Measurements from ENCODE around the gene GLCCI1. TPM values are rescaled to one million over a fixed set of nuclear protein-coding genes. Genes with fewer than 3 reads are reported as not detected.

Gene GLCCI1
- total and polyA plus RNA-seq, 4 experiments from 2014 or later = 10.4 to 49.7 (median 34.3) TPM

DNA sequence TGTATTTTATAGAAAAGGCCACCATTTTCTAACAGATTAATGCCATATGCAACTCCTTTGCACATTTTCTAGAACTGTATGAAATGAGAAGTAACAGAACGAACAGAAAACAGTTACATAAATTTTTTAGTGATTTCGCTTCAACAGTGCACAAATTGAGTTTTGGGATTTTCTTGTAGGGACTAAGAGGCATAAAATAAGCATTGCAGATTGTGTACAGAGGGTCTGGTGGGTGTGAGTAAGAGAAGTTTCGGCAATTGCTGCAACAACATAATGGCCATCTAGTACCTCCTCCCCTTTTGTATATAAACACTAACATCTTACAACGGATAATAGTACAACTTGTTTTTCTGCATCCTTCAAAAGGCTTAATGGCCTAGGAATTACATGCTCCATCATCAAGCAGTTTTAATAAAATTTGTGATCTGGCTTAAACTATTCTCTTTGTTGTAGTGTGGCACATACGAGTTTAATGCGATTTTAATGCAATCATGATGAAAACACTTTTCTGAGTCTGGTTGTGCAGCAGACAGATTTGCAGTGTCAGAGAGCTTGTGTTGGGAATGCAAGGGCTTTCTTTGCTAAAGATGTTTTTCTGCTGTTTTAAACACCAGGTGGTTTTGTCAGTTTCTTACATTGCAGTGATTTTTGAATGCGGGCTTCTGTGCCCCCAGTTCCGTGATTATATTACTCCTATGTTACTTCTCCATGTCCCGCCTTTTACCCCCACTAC is 2.9 kb downstream of the GLCCI1 start:
- H3K9me3 ChIP-seq (ENCODE audit: control insufficient read depth in 1 of 2, low read length in 2 of 2) = no peaks in the 10 kb centered on the region
- intact Hi-C loops (cut with micrococcal nuclease) = loop anchor here (2.0 to 5.0 kb wide), 3 partner anchors 17 to 66 kb away; no protein-coding TSS in a partner anchor
- no peak for DNase-seq
- no peaks in the 10 kb centered on the region for H3K36me3 ChIP-seq (ENCODE audit: insufficient read depth, low read length)
- ChIA-PET POLR2A (ENCODE audit: partially characterized antibody) (interaction anchor here (0.6 to 6.3 kb wide), 14 partner anchors 6 to 290 kb away, joined by 3 to 102 read pairs (median 18); no protein-coding TSS in a partner anchor), CTCF (ENCODE audit: partially characterized antibody) (interaction anchor here (0.8 to 2.6 kb wide), 8 partner anchors 18 to 244 kb away, joined by 3 to 9 read pairs (median 6); no protein-coding TSS in a partner anchor)
- peak overlapping the region; percentile 79 for H3K27ac ChIP-seq (ENCODE audit: low read depth, low read length)
- H3K4me1 ChIP-seq (ENCODE audit: insufficient read depth, low read length) = peaks cover 68% of the 10 kb centered on the region
- no peak overlapping the region for H3K27ac Mint-ChIP-seq
- no peaks in the 10 kb centered on the region for H3K27me3 ChIP-seq (ENCODE audit: insufficient read depth, low read length)
- peak overlapping the region; percentile 79 to 96 for H3K4me3 ChIP-seq (ENCODE audit: low read length in 2 of 2)
- no peak overlapping the region for H3K4me3 Mint-ChIP-seq
- peaks cover 0 to 2% of the 10 kb centered on the region in 2 donors for H3K36me3 Mint-ChIP-seq
- peaks cover 27 to 45% (median 32%) of the 10 kb centered on the region in 4 donors for H3K4me1 Mint-ChIP-seq
- H3K9me3 Mint-ChIP-seq = no peaks in the 10 kb centered on the region
- H3K27me3 Mint-ChIP-seq = no peaks in the 10 kb centered on the region

DNA sequence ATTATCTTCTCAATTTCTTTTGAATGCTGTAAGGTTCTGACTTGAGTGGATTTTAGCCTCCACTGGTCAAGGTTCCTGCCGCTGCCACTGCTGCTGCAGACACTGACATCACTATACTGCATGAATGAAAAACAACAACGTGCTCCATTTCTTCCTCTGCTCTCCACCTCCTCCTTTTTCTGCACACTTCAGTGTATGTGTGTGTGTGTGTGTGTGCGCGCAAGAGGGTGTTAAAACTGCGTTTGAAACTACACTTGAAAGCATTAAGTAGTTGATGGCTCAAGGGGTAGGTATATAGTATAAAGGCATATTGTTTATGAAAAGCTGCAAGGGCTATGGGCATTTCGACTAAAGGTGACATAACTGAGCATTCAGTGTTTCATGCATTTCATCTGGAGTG is 3.5 kb downstream of the GLCCI1 start:
- intact Hi-C loops (cut with micrococcal nuclease) = loop anchor here (5.0 kb wide), 2 partner anchors 45 to 65 kb away; no protein-coding TSS in a partner anchor
- Histone ChIP-seq H3K27me3 (ENCODE audit: insufficient read depth, low read length) (no peaks in the 10 kb centered on the region), H3K4me3 (ENCODE audit: low read length in 2 of 2) (peak overlapping the region in 1 of 2 donors; percentile 79), H3K9me3 (ENCODE audit: control insufficient read depth in 1 of 2, low read length in 2 of 2) (no peaks in the 10 kb centered on the region), H3K36me3 (ENCODE audit: insufficient read depth, low read length) (no peaks in the 10 kb centered on the region), H3K4me1 (ENCODE audit: insufficient read depth, low read length) (peaks cover 75% of the 10 kb centered on the region), H3K27ac (ENCODE audit: low read depth, low read length) (peak overlapping the region; percentile 79)
- Mint-ChIP-seq H3K4me1 (peaks cover 28 to 49% (median 35%) of the 10 kb centered on the region in 4 donors), H3K4me3 (no peak overlapping the region), H3K9me3 (no peaks in the 10 kb centered on the region), H3K27ac (no peak overlapping the region), H3K36me3 (peaks cover 0 to 2% of the 10 kb centered on the region in 2 donors), H3K27me3 (no peaks in the 10 kb centered on the region)
- CTCF ChIA-PET (ENCODE audit: partially characterized antibody) = interaction anchor here (0.5 to 2.0 kb wide), 4 partner anchors 9 to 295 kb away, joined by 3 to 8 read pairs (median 4); no protein-coding TSS in a partner anchor
- DNase-seq = peak in 3 of 5 donors; percentile 15 to 57 (median 16)
- POLR2A ChIA-PET (ENCODE audit: partially characterized antibody) = interaction anchor here (0.6 to 6.3 kb wide), 10 partner anchors 10 to 332 kb away, joined by 3 to 102 read pairs (median 6); partner anchors contain the start of gene UMAD1

DNA sequence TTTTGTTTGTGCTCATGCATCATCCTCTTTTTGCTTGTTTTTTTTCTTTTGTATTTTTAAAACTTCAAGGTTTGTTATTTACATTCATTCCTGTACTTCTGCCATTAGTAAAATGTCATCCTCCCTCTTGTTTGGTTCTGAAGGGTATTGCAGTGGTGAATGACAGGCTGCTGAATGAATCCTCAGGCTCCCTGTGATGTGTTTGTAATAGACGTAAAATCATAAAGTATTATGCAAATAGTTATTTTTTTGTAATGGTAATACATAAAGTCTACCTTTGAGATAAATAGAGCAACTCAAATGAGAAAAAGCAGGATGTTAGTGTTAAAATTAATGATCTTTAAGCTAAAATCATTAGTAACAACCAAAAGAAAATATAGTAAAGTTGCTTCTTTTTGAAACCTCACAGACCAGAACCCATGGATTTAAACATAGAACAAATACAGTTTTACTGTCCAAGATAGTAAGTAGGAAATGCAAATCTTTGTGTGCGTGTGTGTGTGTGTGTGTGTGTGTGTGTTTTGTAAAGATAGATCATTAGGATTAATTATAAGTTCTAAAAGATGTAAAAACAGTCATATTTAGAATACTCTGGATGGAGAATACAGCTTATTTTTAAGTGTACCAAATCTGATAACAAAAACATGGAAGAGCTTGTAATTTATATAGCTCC is 4.5 kb downstream of the GLCCI1 start:
- DNase-seq = no peak
- no peak overlapping the region for H3K4me3 ChIP-seq (ENCODE audit: low read length in 2 of 2)
- H3K9me3 Mint-ChIP-seq = no peaks in the 10 kb centered on the region
- intact Hi-C loops (cut with micrococcal nuclease) = loop anchor here (5.0 kb wide), 2 partner anchors 44 to 64 kb away; no protein-coding TSS in a partner anchor
- H3K27ac ChIP-seq (ENCODE audit: low read depth, low read length) = no peak overlapping the region
- H3K36me3 Mint-ChIP-seq = peaks cover 0 to 2% of the 10 kb centered on the region in 2 donors
- H3K4me3 Mint-ChIP-seq = peak overlapping the region; percentile 54 to 84 (median 70)
- no peaks in the 10 kb centered on the region for H3K36me3 ChIP-seq (ENCODE audit: insufficient read depth, low read length)
- POLR2A ChIA-PET (ENCODE audit: partially characterized antibody) = interaction anchor here (1.1 to 6.3 kb wide), 9 partner anchors 9 to 333 kb away, joined by 3 to 102 read pairs (median 4); partner anchors contain the start of gene UMAD1
- H3K27ac Mint-ChIP-seq = peak overlapping the region; percentile 2 to 84 (median 51)
- H3K27me3 Mint-ChIP-seq = no peaks in the 10 kb centered on the region
- H3K27me3 ChIP-seq (ENCODE audit: insufficient read depth, low read length) = no peaks in the 10 kb centered on the region
- H3K9me3 ChIP-seq (ENCODE audit: control insufficient read depth in 1 of 2, low read length in 2 of 2) = no peaks in the 10 kb centered on the region
- CTCF ChIA-PET (ENCODE audit: partially characterized antibody) = interaction anchor here (0.5 to 1.2 kb wide), 5 partner anchors 10 to 296 kb away, joined by 3 to 6 read pairs (median 4); no protein-coding TSS in a partner anchor
- H3K4me1 Mint-ChIP-seq = peaks cover 31 to 50% (median 38%) of the 10 kb centered on the region in 4 donors
- peaks cover 75% of the 10 kb centered on the region for H3K4me1 ChIP-seq (ENCODE audit: insufficient read depth, low read length)

DNA sequence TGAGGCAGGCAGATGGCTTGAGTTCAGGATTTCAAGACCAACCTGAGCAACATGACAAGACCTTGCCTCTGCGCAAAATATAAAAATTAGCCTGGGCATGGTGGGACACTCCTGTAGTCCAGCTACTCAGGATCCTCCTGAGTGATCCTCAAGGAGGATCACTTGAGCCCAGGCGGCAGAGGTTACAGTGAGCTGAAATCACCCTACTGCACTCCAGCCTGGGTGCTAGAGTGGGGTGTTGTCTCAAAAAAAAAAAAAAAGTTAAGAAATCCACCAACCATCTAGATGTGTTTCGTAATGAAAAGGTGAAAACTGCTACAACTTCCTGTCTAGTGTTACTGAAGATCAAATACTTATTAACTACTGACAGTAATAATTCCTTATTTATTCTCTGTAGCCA is 8.1 kb downstream of the GLCCI1 start:
- Mint-ChIP-seq H3K27me3 (no peaks in the 10 kb centered on the region), H3K9me3 (no peaks in the 10 kb centered on the region), H3K4me1 (peaks cover 48 to 75% (median 55%) of the 10 kb centered on the region in 4 donors), H3K27ac (peak overlapping the region in 1 of 7 donors; percentile 22), H3K36me3 (peaks cover 0 to 12% of the 10 kb centered on the region in 2 donors), H3K4me3 (peak overlapping the region in 5 of 8 donors; percentile 26 to 52 (median 36))
- Histone ChIP-seq H3K27ac (ENCODE audit: low read depth, low read length) (peak overlapping the region; percentile 26), H3K9me3 (ENCODE audit: control insufficient read depth in 1 of 2, low read length in 2 of 2) (no peaks in the 10 kb centered on the region), H3K27me3 (ENCODE audit: insufficient read depth, low read length) (no peaks in the 10 kb centered on the region), H3K4me1 (ENCODE audit: insufficient read depth, low read length) (peaks cover 85% of the 10 kb centered on the region), H3K36me3 (ENCODE audit: insufficient read depth, low read length) (no peaks in the 10 kb centered on the region), H3K4me3 (ENCODE audit: low read length in 2 of 2) (no peak overlapping the region)
- intact Hi-C loops (cut with micrococcal nuclease) = no loop called here
- peak in 1 of 5 donors; percentile 11 for DNase-seq
- CTCF ChIA-PET (ENCODE audit: partially characterized antibody) = interaction anchor here (1.9 to 3.5 kb wide), 4 partner anchors 14 to 213 kb away, joined by 4 to 15 read pairs (median 6); no protein-coding TSS in a partner anchor
- POLR2A ChIA-PET (ENCODE audit: partially characterized antibody) = interaction anchor here (0.7 to 4.8 kb wide), 11 partner anchors 8 to 212 kb away, joined by 3 to 39 read pairs (median 3); partner anchors contain the start of gene GLCCI1

DNA sequence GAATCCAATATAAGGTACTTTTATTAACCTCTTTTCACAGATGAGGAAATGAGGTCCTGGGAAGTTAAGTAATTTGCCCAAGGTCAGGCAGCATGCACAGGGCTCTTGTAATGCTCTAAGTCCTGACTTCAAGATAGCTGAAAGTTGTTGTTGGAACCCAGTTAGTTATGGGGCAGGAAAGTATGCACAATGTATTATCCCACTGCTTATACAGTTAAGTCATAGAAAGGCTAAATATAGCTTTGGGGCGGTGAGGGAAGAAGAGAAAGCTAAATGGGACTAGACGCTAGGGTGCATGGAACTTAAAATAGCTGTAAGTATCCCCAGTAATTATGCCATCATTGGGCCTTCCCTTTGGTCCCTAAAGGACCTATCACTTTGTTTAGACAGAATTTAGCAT is 9.2 kb downstream of the GLCCI1 start:
- peaks cover 84% of the 10 kb centered on the region for H3K4me1 ChIP-seq (ENCODE audit: insufficient read depth, low read length)
- H3K4me3 Mint-ChIP-seq = peak overlapping the region in 2 of 8 donors; percentile 31 to 44
- H3K9me3 Mint-ChIP-seq = no peaks in the 10 kb centered on the region
- H3K27ac Mint-ChIP-seq = peak overlapping the region in 2 of 7 donors; percentile 2 to 68
- CTCF ChIA-PET (ENCODE audit: partially characterized antibody) = interaction anchor here (0.9 to 3.5 kb wide), 6 partner anchors 12 to 297 kb away, joined by 3 to 15 read pairs (median 5); no protein-coding TSS in a partner anchor
- no peak overlapping the region for H3K4me3 ChIP-seq (ENCODE audit: low read length in 2 of 2)
- no peaks in the 10 kb centered on the region for H3K27me3 Mint-ChIP-seq
- DNase-seq = no peak
- no peaks in the 10 kb centered on the region for H3K27me3 ChIP-seq (ENCODE audit: insufficient read depth, low read length)
- POLR2A ChIA-PET (ENCODE audit: partially characterized antibody) = interaction anchor here (1.1 to 4.8 kb wide), 3 partner anchors 9 to 148 kb away, joined by 3 to 39 read pairs (median 3); partner anchors contain the start of gene GLCCI1
- H3K9me3 ChIP-seq (ENCODE audit: control insufficient read depth in 1 of 2, low read length in 2 of 2) = no peaks in the 10 kb centered on the region
- intact Hi-C loops (cut with micrococcal nuclease) = no loop called here
- H3K27ac ChIP-seq (ENCODE audit: low read depth, low read length) = no peak overlapping the region
- H3K36me3 ChIP-seq (ENCODE audit: insufficient read depth, low read length) = no peaks in the 10 kb centered on the region
- H3K36me3 Mint-ChIP-seq = peaks cover 0 to 15% of the 10 kb centered on the region in 2 donors
- H3K4me1 Mint-ChIP-seq = peaks cover 54 to 84% (median 61%) of the 10 kb centered on the region in 4 donors

DNA sequence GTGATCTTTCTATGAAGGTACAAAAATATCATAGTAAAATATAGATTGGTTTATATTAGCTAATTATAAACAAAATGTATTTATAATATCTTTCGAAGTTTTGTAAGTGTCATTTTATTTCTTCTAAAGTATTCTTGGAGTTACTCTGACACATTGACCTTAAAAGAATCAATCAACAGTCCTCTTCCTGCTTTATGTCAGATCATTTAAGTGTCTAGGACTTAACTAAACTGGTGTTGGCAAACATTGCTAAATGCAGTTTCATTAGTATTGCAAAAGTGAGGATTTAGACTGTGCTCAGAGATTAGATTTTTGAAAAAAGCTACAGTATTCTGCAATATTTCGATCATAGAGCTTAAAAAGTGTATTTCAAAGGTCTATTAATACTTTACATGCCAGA is 10.3 kb downstream of the GLCCI1 start:
- POLR2A ChIA-PET (ENCODE audit: partially characterized antibody) = interaction anchor here (1.0 to 4.8 kb wide), 3 partner anchors 10 to 338 kb away, joined by 4 to 39 read pairs (median 6); partner anchors contain the start of genes GLCCI1 and UMAD1

More for the DNA sequence above, 10.3 kb downstream of the GLCCI1 start:
- DNase-seq = no peak
- H3K36me3 ChIP-seq (ENCODE audit: insufficient read depth, low read length) = no peaks in the 10 kb centered on the region
- Mint-ChIP-seq H3K27ac (no peak overlapping the region), H3K4me3 (peak overlapping the region in 1 of 8 donors; percentile 9), H3K9me3 (no peaks in the 10 kb centered on the region), H3K4me1 (peaks cover 52 to 82% (median 60%) of the 10 kb centered on the region in 4 donors), H3K27me3 (no peaks in the 10 kb centered on the region), H3K36me3 (peaks cover 0 to 15% of the 10 kb centered on the region in 2 donors)
- peaks cover 83% of the 10 kb centered on the region for H3K4me1 ChIP-seq (ENCODE audit: insufficient read depth, low read length)
- no peak overlapping the region for H3K4me3 ChIP-seq (ENCODE audit: low read length in 2 of 2)
- CTCF ChIA-PET (ENCODE audit: partially characterized antibody) = interaction anchor here (1.5 kb wide), 1 partner anchor 9 kb away, joined by 6 read pairs; no protein-coding TSS in a partner anchor
- no peaks in the 10 kb centered on the region for H3K27me3 ChIP-seq (ENCODE audit: insufficient read depth, low read length)
- intact Hi-C loops (cut with micrococcal nuclease) = loop anchor here (1.0 kb wide), 1 partner anchor 9 kb away; no protein-coding TSS in a partner anchor
- no peaks in the 10 kb centered on the region for H3K9me3 ChIP-seq (ENCODE audit: control insufficient read depth in 1 of 2, low read length in 2 of 2)
- H3K27ac ChIP-seq (ENCODE audit: low read depth, low read length) = no peak overlapping the region
